Omental fat pad (tissue), 4 donors: Measurements from ENCODE around the gene TTC28. TPM values are rescaled to one million over a fixed set of nuclear protein-coding genes. Genes with fewer than 3 reads are reported as not detected.

Experiments used
- ATAC-seq: fragments of 150-250 bp; one replicate; pipeline ENCODE4 v1.9.1; 2016; ENCODE audit warnings: mild to moderate bottlenecking, moderate library complexity; ENCODE audit not compliant: low FRiP score
- DNase-seq: peaks from one replicate; pipeline ENCODE4 v3.0.0-alpha.2; 2019; ENCODE audit warnings: low spot score
- total RNA-seq, 4 donors: library from RNA; depleted of rRNA; stranded (reverse); fragments of >200 nt; gene quantifications; one replicate each; pipeline ENCODE4 v1.1.0, GENCODE V29; 2016
- TF ChIP-seq, protein P1 (sequence below), 3 donors: fragments of 450-650 bp; IDR thresholded peaks; one replicate each; pipeline ENCODE4 v1.5.1; 2016 to 2017; ENCODE audit warnings: antibody characterized with exemption in 3 of 3, mild to moderate bottlenecking in 3 of 3, moderate library complexity in 2 of 3

TTC28 gene
- total RNA-seq, 4 donors from 2014 or later, result 28.6 to 103 (median 50.6) TPM

DNA sequence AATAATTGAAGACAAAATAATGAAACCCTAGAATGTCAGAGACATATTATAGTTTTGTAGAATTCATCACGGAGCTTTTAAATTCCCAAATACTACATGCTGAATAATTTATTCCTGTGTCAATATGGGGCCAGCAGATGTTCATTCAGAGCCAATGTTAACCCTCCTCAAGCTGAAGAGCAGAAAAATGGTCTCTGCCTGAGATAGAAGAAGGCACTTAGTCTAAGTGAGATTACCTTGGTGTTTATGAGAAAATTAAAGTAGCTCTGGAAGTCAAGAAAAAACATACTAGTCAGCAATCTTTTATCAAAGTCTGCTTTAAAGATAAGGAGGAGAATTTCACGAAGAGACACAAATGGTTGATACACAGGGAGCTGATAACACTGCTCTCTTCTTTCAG, 328.2 kb downstream of the TTC28 start:
- no peak for ATAC-seq
- TF ChIP-seq, protein P1, sequence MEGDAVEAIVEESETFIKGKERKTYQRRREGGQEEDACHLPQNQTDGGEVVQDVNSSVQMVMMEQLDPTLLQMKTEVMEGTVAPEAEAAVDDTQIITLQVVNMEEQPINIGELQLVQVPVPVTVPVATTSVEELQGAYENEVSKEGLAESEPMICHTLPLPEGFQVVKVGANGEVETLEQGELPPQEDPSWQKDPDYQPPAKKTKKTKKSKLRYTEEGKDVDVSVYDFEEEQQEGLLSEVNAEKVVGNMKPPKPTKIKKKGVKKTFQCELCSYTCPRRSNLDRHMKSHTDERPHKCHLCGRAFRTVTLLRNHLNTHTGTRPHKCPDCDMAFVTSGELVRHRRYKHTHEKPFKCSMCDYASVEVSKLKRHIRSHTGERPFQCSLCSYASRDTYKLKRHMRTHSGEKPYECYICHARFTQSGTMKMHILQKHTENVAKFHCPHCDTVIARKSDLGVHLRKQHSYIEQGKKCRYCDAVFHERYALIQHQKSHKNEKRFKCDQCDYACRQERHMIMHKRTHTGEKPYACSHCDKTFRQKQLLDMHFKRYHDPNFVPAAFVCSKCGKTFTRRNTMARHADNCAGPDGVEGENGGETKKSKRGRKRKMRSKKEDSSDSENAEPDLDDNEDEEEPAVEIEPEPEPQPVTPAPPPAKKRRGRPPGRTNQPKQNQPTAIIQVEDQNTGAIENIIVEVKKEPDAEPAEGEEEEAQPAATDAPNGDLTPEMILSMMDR (IDR thresholded peaks at IDR 0.05), result no peak

DNA sequence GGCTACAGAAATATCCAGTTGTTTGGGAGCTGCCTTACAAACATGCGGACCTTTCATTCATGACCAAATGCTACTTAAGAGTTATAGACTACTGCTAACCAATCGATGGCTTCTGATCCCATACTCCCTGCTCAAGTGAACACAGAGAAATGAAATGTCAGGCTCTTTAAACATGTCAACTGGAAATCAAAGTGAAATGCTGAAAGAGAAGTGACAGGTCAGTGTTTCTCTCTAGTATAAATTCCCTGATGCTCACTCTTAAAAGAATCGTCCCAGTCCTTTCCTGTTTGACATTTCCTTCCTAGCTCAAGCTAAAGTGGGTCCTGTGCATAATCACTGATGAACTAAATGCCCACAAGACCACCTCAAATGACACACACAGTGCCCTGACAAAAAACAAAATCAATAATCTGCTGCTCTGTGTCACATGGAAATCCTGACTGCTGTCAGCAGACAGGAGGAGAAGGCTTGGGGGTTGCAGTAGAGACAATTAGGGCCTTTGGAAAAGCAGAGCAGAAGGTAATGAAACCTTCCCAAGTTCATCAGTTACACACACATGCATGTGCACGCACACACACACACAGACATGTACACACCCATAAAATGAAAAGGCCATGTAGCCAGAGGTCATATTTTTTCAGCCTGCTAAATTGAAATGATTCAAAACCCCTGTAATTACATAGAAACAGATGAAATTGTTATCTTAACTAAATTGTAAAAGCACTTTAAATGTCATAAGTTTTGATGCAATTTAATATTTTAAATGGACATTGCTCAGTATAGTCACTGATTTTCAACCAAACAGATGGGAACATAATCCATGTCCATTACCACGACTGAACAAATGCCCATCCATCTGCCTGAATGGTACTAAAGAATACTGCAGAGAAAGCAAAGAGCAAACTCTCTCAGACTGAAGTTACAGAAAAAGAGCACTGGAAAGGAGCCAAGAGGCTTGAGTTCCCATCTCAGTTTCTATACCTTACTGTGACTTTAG, 330.7 kb downstream of the TTC28 start:
- TF ChIP-seq, protein P1 (IDR thresholded peaks at IDR 0.05), result no peak
- no peak for ATAC-seq
- DNase-seq, result no peak

More for the DNA sequence above, 328.2 kb downstream of the TTC28 start:
- no peak for DNase-seq

- no peak for ATAC-seq
- no peak for DNase-seq
These were observed 333.3 kb downstream of the TTC28 start for GRCh38 chr22:28346308-28346707.

DNA sequence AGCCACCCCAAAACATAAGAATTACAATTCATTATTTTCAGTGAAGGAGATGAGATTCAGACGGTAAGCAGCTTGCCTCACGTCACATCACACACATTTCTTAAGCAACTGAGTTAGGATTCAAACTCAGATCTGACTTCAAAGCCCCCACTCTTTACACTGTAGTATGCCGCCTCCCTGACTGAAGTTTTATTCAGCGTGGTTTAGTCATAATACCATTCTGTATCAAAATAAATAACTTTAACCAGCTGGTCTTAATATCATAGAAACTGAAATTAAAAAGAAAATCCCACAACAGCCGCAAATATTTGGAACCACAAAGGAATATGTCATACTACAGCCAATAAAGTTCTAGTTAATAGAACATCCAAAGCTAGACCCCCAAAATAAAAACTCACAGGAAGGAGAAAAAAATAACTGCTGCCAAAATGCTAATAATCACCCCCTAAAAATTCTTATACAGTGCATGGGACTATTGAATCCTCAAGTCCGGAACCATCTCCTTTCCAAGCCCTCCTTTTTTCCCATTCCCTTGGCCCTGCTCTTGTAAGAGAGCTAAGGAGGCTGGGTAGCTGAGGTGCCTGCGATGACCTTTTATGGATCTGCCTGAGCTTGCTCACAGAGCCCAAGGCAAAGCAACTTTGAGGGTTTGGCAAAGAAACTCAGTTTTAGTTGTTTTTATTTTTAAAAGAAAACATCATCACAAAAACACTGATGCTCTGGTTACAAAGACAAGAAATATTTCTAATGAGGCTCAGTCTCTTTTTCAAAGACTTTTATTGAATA, 334.5 kb downstream of the TTC28 start:
- ATAC-seq (no peak), DNase-seq (no peak)
- TF ChIP-seq, protein P1 (IDR thresholded peaks at IDR 0.05), result no peak

More at GRCh38 chr22:28346308-28346707, 333.3 kb downstream of the TTC28 start:
- TF ChIP-seq, protein P1 (IDR thresholded peaks at IDR 0.05), result no peak

DNA sequence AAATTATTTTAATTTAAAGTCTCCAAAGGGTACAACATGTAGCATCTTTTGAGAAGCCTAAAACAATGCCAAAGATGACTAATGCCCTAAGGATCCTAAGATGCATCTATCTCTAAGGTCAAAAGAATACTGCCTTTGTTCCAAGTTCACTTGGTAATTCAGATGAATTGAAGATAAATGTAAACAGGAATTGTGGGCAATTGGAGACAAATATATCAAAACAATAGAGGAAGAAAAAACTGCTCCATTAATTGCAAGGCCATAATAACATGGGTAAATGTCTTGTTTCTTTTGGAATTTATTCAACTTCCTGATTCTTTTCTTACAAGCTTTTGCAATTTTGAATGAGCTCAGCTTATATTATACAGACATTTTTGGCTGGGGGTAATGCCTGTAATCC, 338.6 kb downstream of the TTC28 start:
- TF ChIP-seq, protein P1 (IDR thresholded peaks at IDR 0.05), result no peak
- ATAC-seq (no peak), DNase-seq (no peak)

DNA sequence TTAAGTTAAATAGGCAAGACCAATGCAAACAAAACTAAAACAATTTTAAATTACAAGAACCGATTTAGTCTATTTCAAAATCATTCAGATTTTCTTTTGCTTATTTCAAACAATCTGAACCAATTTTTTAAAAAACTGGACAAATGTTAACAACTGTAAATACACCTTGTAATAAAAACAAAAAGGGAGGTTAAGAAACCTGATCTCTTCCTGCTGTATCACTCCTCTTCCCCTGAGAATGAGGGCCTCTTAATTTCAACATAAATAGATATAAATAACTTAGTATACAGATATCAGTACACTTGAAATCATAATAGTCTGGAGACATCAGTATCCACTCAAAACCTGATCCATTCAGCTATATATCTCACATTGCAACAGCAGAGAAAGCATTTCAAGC, 346.6 kb downstream of the TTC28 start:
- TF ChIP-seq, protein P1 (IDR thresholded peaks at IDR 0.05), result no peak
- ATAC-seq (no peak), DNase-seq (no peak)
